ENCODE measurements around the gene ZNF174.

Gene ZNF174

GRCh38 chr16:3400779-3401688 lies at the start of gene ZNF174, which contains the start of gene ZSCAN32:
ZNF174 (plus strand) TSS chr16:3401215; CDS start chr16:3402005, 790 bp downstream.
ZSCAN32 (minus strand) TSS chr16:3401004; CDS start chr16:3397557, 3,447 bp downstream.
- peak; percentile 100 for DNase-seq

GRCh38 chr16:3355589-3355988 lies 45.4 kb upstream of the ZNF174 start, which contains the start of gene OR2C1:
OR2C1 (plus strand) TSS chr16:3355889; CDS start chr16:3355941, 52 bp downstream.
- DNase-seq, result no peak

- DNase-seq, result no peak
These were observed 44.9 kb upstream of the ZNF174 start for GRCh38 chr16:3356118-3356517.

- DNase-seq, result no peak
These were observed 42.1 kb upstream of the ZNF174 start for GRCh38 chr16:3358871-3359270.

GRCh38 chr16:3362931-3363330 lies 38.1 kb upstream of the ZNF174 start:
- DNase-seq, result no peak

GRCh38 chr16:3363793-3364192 lies 37.2 kb upstream of the ZNF174 start:
- peak; percentile 32 for DNase-seq

GRCh38 chr16:3364774-3365427 lies 36.1 kb upstream of the ZNF174 start:
- peak; percentile 97 for DNase-seq

- DNase-seq, result no peak
These were observed 31.9 kb upstream of the ZNF174 start for GRCh38 chr16:3369073-3369472.

- DNase-seq, result no peak
These were observed 25.3 kb upstream of the ZNF174 start for GRCh38 chr16:3375680-3376079.

- DNase-seq, result no peak
These were observed 23.1 kb upstream of the ZNF174 start for GRCh38 chr16:3377917-3378316.

- no peak for DNase-seq
These were observed 18.0 kb upstream of the ZNF174 start for GRCh38 chr16:3383045-3383448.

GRCh38 chr16:3388325-3388724 lies 12.7 kb upstream of the ZNF174 start:
- DNase-seq, result no peak

GRCh38 chr16:3389663-3390338 lies 11.2 kb upstream of the ZNF174 start:
- no peak for DNase-seq

- DNase-seq, result no peak
These were observed 603 bp upstream of the ZNF174 start for GRCh38 chr16:3400446-3400778.

- peak; percentile 21 for DNase-seq
These were observed 843 bp downstream of the ZNF174 start for GRCh38 chr16:3401719-3402397.

- no peak for DNase-seq
These were observed 7.7 kb downstream of the ZNF174 start for GRCh38 chr16:3408561-3409197.

GRCh38 chr16:3413730-3414379 lies 12.8 kb downstream of the ZNF174 start:
- peak; percentile 8 for DNase-seq

- DNase-seq, result peak; percentile 90
These were observed 30.8 kb downstream of the ZNF174 start for GRCh38 chr16:3431779-3432219.

- DNase-seq, result no peak
These were observed 33.4 kb downstream of the ZNF174 start for GRCh38 chr16:3434373-3434772.

- no peak for DNase-seq
These were observed 38.6 kb downstream of the ZNF174 start for GRCh38 chr16:3439637-3440036.
